Measurements from ENCODE around the gene FBXO22.
"Not testable (repeated sequence)": the region's sequence is repeated elsewhere in the genome, so short reads cannot be mapped to it uniquely, and the experiment has no call there.

FBXO22 gene

GRCh38 chr15:75921732-75922703, 18.3 kb downstream of the FBXO22 start:
- no peak for DNase-seq

- DNase-seq = no peak
Measured at GRCh38 chr15:75923756-75924155, 20.1 kb downstream of the FBXO22 start.

GRCh38 chr15:75924576-75924975, 20.9 kb downstream of the FBXO22 start:
- DNase-seq = no peak

- no peak for DNase-seq
Measured at GRCh38 chr15:75925440-75925839, 21.8 kb downstream of the FBXO22 start.

GRCh38 chr15:75926931-75927330, 23.3 kb downstream of the FBXO22 start:
- DNase-seq = no peak

GRCh38 chr15:75927601-75928000, 23.9 kb downstream of the FBXO22 start:
- DNase-seq = no peak

- no peak for DNase-seq
Measured at GRCh38 chr15:75928680-75929608, 25.3 kb downstream of the FBXO22 start.

GRCh38 chr15:75929799-75930565, 26.3 kb downstream of the FBXO22 start:
- DNase-seq = no peak

GRCh38 chr15:75930866-75931265, 27.2 kb downstream of the FBXO22 start:
- no peak for DNase-seq

- DNase-seq = no peak
Measured at GRCh38 chr15:75942464-75942863, 38.8 kb downstream of the FBXO22 start.

GRCh38 chr15:75943246-75943645, 39.6 kb downstream of the FBXO22 start:
- DNase-seq = no peak

- no peak for DNase-seq
Measured at GRCh38 chr15:75943713-75944215, 40.1 kb downstream of the FBXO22 start.

GRCh38 chr15:75945953-75946352, 42.3 kb downstream of the FBXO22 start:
- no peak for DNase-seq

- DNase-seq = no peak
Measured at GRCh38 chr15:75947092-75947491, 43.4 kb downstream of the FBXO22 start.

GRCh38 chr15:75948761-75949296, 45.2 kb downstream of the FBXO22 start:
- DNase-seq = no peak

- no peak for DNase-seq
Measured at GRCh38 chr15:75952525-75952924, 48.8 kb downstream of the FBXO22 start.

- no peak for DNase-seq
Measured at GRCh38 chr15:75955720-75956119, 52.0 kb downstream of the FBXO22 start.

GRCh38 chr15:75961331-75961730, 57.7 kb downstream of the FBXO22 start:
- DNase-seq = no peak

GRCh38 chr15:75966073-75966472, 62.4 kb downstream of the FBXO22 start:
- DNase-seq = no peak

GRCh38 chr15:75976766-75977165, 73.1 kb downstream of the FBXO22 start:
- not testable (repeated sequence) for DNase-seq

GRCh38 chr15:75981149-75981815, 77.6 kb downstream of the FBXO22 start:
- no peak for DNase-seq

GRCh38 chr15:75982468-75982867, 78.8 kb downstream of the FBXO22 start:
- no peak for DNase-seq
